Lower leg skin (tissue), 4 donors: ENCODE measurements around the gene TNS2. TPM values are rescaled to one million over a fixed set of nuclear protein-coding genes. Genes with fewer than 3 reads are reported as not detected.

Source experiments
- DNase-seq, 2 donors: peaks; one replicate each; pipeline ENCODE4 v3.0.0-alpha.2; 2019; ENCODE audit warnings: low spot score in 2 of 2
- H3K4me3 ChIP-seq: fragments of 200-600 bp; sonication (generic); 2 replicates; pipeline ENCODE4 v1.5.1; 2017; ENCODE audit warnings: mild to moderate bottlenecking, low read depth; ENCODE audit not compliant: poor library complexity, severe bottlenecking
- CTCF ChIP-seq, 3 donors: fragments of 450-650 bp; IDR thresholded peaks; one replicate each; pipeline ENCODE4 v1.5.1; 2016; ENCODE audit warnings: antibody characterized with exemption in 3 of 3, mild to moderate bottlenecking in 3 of 3, moderate library complexity in 2 of 3
- POLR2A ChIP-seq, 2 donors: fragments of 450-650 bp; IDR thresholded peaks; one replicate each; pipeline ENCODE4 v1.6.1; 2016 to 2017; ENCODE audit warnings: antibody characterized with exemption in 2 of 2, mild to moderate bottlenecking in 1 of 2, moderate library complexity in 1 of 2
- WGBS, 2 donors: methylation state at CpG; one replicate each; pipeline ENCODE4 v1.1.5; 2018; 5-methylcytosine and 5-hydroxymethylcytosine counted together
- intact Hi-C: fragments of 100-400 bp; cut with DNase I; formaldehyde crosslinking; loops from one replicate; pipeline ENCODE4 v1.15.0; 2023; ENCODE audit warnings: low total_unique reads
- total RNA-seq, 4 donors: library from RNA; depleted of rRNA; stranded (reverse); fragments of >200 nt; gene quantifications; one replicate each; pipeline ENCODE4 v1.1.0, GENCODE V29; 2016

TNS2 gene
- total RNA-seq, 4 donors from 2014 or later: 21.8 to 87.1 (median 65.9) TPM

GRCh38 chr12:53036802-53037201 lies 13.1 kb upstream of the TNS2 start:
- WGBS, 2 donors: 88 to 91% methylated on average over 3 of the region's 3 CpGs
- no peak overlapping the region for H3K4me3 ChIP-seq
- no peak for TF ChIP-seq POLR2A (IDR thresholded peaks at IDR 0.05)
- TF ChIP-seq CTCF (IDR thresholded peaks at IDR 0.05): no peak
- intact Hi-C loops: no loop called here
- DNase-seq: no peak

- intact Hi-C loops: loop anchor here (1.0 kb wide), 1 partner anchor 28 kb away; no protein-coding TSS in a partner anchor
- no peak overlapping the region for H3K4me3 ChIP-seq
- DNase-seq: no peak
- WGBS, 2 donors: 72 to 80% methylated on average over 4 of the region's 4 CpGs
- TF ChIP-seq CTCF (IDR thresholded peaks at IDR 0.05) (no peak), POLR2A (IDR thresholded peaks at IDR 0.05) (no peak)
Observed at GRCh38 chr12:53039851-53040250, 10.0 kb upstream of the TNS2 start.

GRCh38 chr12:53042607-53043454 lies 7.0 kb upstream of the TNS2 start:
- DNase-seq: no peak
- intact Hi-C loops: no loop called here
- no peak overlapping the region for H3K4me3 ChIP-seq
- TF ChIP-seq CTCF (IDR thresholded peaks at IDR 0.05) (no peak), POLR2A (IDR thresholded peaks at IDR 0.05) (no peak)
- WGBS, 2 donors: 73 to 74% methylated on average over 7 of the region's 7 CpGs

GRCh38 chr12:53044052-53044581 lies 5.7 kb upstream of the TNS2 start:
- intact Hi-C loops: no loop called here
- no peak overlapping the region for H3K4me3 ChIP-seq
- no peak for DNase-seq
- TF ChIP-seq POLR2A (IDR thresholded peaks at IDR 0.05) (no peak), CTCF (IDR thresholded peaks at IDR 0.05) (no peak)
- WGBS, 2 donors: 40 to 41% methylated on average over 10 of the region's 10 CpGs

GRCh38 chr12:53044896-53045695 lies 4.8 kb upstream of the TNS2 start:
- TF ChIP-seq CTCF (IDR thresholded peaks at IDR 0.05) (no peak), POLR2A (IDR thresholded peaks at IDR 0.05) (no peak)
- WGBS, 2 donors: 40 to 42% methylated on average over 4 of the region's 4 CpGs
- DNase-seq: no peak
- intact Hi-C loops: no loop called here
- H3K4me3 ChIP-seq: no peak overlapping the region
